Lower lobe of right lung (tissue), 2 donors: ENCODE measurements around the gene PADI4. TPM values are rescaled to one million over a fixed set of nuclear protein-coding genes. Genes with fewer than 3 reads are reported as not detected.
"Not testable (repeated sequence)": the region's sequence is repeated elsewhere in the genome, so short reads cannot be mapped to it uniquely, and the experiment has no call there.

Experiments used
- ATAC-seq, 2 donors: fragments of 200-7000 bp; cut with Tn5 transposase; one replicate each; pipeline ENCODE4 v1.9.1; 2020 to 2022; ENCODE audit warnings: mild to moderate bottlenecking in 2 of 2, moderate library complexity in 2 of 2
- DNase-seq: peaks from one replicate; pipeline ENCODE4 v3.0.0-alpha.2; 2020
- H3K27ac ChIP-seq: fragments of 200-600 bp; one replicate; pipeline ENCODE4 v1.8.0; 2022
- H3K27me3 ChIP-seq: fragments of 200-600 bp; one replicate; pipeline ENCODE4 v1.8.0; 2022; ENCODE audit warnings: low read depth
- H3K36me3 ChIP-seq: fragments of 200-600 bp; one replicate; pipeline ENCODE4 v1.8.0; 2022; ENCODE audit warnings: mild to moderate bottlenecking
- H3K4me1 ChIP-seq: fragments of 200-600 bp; one replicate; pipeline ENCODE4 v1.8.0; 2022
- H3K4me3 ChIP-seq: fragments of 200-600 bp; one replicate; pipeline ENCODE4 v1.8.0; 2022; ENCODE audit warnings: mild to moderate bottlenecking
- H3K9me3 ChIP-seq: fragments of 200-600 bp; one replicate; pipeline ENCODE4 v1.8.0; 2022
- intact Hi-C: fragments of 100-400 bp; cut with DNase I; formaldehyde crosslinking; loops from one replicate; pipeline ENCODE4 v1.11.0; 2022
- total RNA-seq: library from RNA; stranded (reverse); fragmentation: NEBNext Ultra II Directional; extraction: Animal tissue kit (Norgen Biotek cat#: 25700); gene quantifications from one replicate; pipeline ENCODE4 v1.2.1, GENCODE V29; 2021
- TF ChIP-seq, protein P1 (sequence below): fragments of 200-600 bp; IDR thresholded peaks from one replicate; pipeline ENCODE4 v1.8.0; 2022; ENCODE audit warnings: antibody characterized with exemption, mild to moderate bottlenecking
- donor health status: DM: no; HTN: yes; CAD: no; lungs with severe emphysema.

The PADI4 gene
- total RNA-seq, 1 donor from 2014 or later = 7.2 TPM

DNA sequence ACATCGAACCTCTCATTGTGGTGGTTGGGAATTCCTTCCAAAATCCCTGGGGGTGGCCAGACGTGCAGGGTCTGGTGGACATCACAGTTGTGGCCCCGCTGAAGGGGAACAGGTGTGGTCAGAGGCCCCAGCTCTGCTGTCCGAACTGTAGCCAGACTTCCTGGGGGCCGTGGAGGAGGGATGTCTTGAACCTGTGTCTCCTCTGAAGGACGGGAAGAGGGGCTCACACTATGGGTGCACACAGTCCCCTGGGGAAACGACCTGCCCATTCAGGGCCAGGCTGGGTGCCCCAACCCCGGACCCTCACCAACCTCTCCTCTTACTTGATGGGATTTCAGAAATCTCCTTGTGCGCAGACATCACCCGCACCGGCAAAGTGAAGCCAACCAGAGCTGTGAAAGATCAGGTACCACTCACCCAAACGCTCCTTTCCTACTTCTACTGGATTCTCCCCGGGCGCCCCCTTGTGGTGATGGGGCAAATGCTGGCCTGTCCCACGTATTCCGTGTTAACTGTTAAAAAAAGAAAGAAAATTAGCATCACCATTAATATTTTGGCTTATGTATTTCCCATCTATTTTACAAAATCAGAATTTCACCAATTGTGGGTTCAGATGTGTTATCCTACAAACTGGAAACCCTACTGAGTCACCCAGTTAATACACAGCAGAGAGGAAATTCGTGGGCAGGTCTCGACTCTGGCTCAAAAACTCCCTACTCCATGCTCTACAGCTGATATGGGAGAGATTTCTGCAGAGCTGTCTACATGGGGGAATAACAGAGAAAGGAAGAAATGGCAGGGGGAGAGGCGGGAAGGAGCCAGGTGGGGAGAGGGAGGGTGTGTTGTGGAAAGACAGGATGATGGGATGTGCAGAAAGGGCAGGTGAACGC, 28.1 kb downstream of the PADI4 start:
- Histone ChIP-seq H3K27me3 (peaks cover 16% of the 10 kb centered on the region), H3K4me3 (no peak overlapping the region), H3K36me3 (no peaks in the 10 kb centered on the region), H3K4me1 (no peaks in the 10 kb centered on the region), H3K9me3 (no peaks in the 10 kb centered on the region), H3K27ac (no peak overlapping the region)
- intact Hi-C loops = no loop called here
- peak in 1 of 2 donors; percentile 69 for ATAC-seq
- peak; percentile 75 for DNase-seq
- TF ChIP-seq, protein P1, sequence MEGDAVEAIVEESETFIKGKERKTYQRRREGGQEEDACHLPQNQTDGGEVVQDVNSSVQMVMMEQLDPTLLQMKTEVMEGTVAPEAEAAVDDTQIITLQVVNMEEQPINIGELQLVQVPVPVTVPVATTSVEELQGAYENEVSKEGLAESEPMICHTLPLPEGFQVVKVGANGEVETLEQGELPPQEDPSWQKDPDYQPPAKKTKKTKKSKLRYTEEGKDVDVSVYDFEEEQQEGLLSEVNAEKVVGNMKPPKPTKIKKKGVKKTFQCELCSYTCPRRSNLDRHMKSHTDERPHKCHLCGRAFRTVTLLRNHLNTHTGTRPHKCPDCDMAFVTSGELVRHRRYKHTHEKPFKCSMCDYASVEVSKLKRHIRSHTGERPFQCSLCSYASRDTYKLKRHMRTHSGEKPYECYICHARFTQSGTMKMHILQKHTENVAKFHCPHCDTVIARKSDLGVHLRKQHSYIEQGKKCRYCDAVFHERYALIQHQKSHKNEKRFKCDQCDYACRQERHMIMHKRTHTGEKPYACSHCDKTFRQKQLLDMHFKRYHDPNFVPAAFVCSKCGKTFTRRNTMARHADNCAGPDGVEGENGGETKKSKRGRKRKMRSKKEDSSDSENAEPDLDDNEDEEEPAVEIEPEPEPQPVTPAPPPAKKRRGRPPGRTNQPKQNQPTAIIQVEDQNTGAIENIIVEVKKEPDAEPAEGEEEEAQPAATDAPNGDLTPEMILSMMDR = peak; percentile 79

DNA sequence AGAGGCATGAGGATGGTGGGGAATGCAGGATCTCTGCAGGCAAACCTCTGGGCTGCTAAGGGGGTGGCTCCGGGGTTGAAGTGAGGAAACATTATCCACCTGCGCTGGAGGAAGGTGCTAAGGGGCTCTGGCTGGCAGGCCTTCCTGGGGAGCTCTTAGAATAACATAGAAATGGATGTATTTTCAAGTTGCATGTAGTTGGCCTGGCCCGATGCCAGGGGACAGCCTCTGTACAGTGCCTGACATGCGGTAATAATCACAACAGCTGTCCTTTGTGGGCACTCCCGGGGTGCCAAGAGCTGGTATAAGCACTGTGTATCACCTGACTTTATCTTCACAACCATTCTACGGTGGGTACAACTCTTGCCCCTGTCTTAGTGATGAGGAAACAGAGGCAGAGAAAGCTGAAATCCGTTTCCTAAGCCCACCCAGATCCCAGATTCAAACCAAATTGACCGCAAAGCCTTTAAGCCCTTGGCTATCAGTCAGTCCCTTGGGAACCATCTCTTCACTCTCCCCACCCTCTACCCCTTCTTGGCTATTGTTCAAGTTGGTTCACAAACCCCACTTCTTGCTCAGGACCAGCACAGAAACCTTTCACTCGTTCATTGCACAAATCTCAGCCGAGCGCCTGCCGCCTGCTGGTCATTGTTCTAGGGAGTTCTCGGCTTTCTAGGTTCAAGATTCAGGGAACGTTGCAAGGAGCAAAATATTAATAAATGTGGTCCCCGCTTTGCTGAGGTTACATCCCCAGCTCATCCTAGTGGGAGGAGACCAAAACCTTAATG, 30.9 kb downstream of the PADI4 start:
- Histone ChIP-seq H3K27ac (no peak overlapping the region), H3K27me3 (peaks cover 24% of the 10 kb centered on the region), H3K4me3 (no peak overlapping the region), H3K36me3 (no peaks in the 10 kb centered on the region), H3K4me1 (no peaks in the 10 kb centered on the region), H3K9me3 (no peaks in the 10 kb centered on the region)
- TF ChIP-seq, protein P1 = no peak
- intact Hi-C loops = no loop called here
- ATAC-seq (no peak), DNase-seq (no peak)

DNA sequence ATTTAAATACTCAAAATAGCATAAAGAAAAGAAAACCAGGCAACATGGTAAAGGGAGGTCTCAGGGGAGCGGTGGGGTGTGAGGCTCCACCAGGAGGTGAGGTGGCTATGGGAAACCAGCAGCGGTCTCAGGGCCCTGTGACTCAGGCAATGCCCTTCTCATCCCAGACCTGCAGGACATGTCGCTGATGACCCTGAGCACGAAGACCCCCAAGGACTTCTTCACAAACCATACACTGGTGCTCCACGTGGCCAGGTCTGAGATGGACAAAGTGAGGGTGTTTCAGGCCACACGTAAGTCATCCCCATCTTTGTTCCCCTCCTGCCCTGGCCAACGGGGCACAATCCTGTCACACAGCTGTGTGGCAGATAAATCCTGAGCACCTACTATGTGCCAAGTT, 31.5 kb downstream of the PADI4 start:
- Histone ChIP-seq H3K4me1 (no peaks in the 10 kb centered on the region), H3K36me3 (no peaks in the 10 kb centered on the region), H3K27ac (no peak overlapping the region), H3K4me3 (no peak overlapping the region), H3K9me3 (no peaks in the 10 kb centered on the region), H3K27me3 (peaks cover 24% of the 10 kb centered on the region)
- no peak for DNase-seq
- TF ChIP-seq, protein P1 = no peak
- intact Hi-C loops = no loop called here
- ATAC-seq = no peak

DNA sequence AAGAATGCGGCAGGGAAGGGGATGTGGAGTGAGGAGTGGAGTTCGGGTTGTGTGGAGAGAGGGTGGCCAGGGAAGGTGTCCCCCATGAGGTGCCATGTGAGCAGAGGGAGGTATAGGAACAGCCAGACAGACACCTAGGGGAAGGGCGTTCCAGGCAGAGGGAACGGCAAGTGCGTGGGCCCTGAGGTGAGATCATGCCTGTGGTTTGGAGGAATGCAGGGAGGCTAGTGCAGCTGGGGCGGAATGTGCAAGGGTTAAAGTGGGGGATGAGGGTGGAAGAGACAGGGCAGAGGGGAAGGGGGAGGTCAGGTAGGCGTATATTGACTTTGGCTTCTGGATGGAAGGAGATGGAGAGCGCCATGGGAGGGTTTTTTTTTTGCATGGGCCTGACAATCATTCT, 32.4 kb downstream of the PADI4 start:
- ATAC-seq (no peak), DNase-seq (no peak)
- Histone ChIP-seq H3K9me3 (no peaks in the 10 kb centered on the region), H3K4me3 (no peak overlapping the region), H3K36me3 (no peaks in the 10 kb centered on the region), H3K4me1 (no peaks in the 10 kb centered on the region), H3K27me3 (peaks cover 24% of the 10 kb centered on the region), H3K27ac (no peak overlapping the region)
- TF ChIP-seq, protein P1 = no peak
- intact Hi-C loops = no loop called here

DNA sequence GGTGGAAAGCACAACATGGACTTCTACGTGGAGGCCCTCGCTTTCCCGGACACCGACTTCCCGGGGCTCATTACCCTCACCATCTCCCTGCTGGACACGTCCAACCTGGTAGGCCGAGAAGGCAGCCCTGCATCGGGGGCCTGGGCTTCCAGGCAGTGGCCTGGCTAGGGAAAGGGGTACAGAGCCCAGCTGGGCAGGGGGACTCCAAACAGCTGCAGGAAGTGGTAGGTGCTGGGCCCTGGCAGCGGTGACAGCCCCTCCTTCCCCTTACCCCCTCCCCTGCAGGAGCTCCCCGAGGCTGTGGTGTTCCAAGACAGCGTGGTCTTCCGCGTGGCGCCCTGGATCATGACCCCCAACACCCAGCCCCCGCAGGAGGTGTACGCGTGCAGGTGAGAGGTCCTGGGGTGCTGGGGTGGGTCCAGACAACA, 34.0 kb downstream of the PADI4 start:
- peaks cover 30% of the 10 kb centered on the region for H3K27me3 ChIP-seq
- H3K27ac ChIP-seq = no peak overlapping the region
- H3K4me1 ChIP-seq = no peaks in the 10 kb centered on the region
- no peak overlapping the region for H3K4me3 ChIP-seq
- DNase-seq (no peak), ATAC-seq (no peak)
- H3K36me3 ChIP-seq = no peaks in the 10 kb centered on the region
- TF ChIP-seq, protein P1 = no peak
- H3K9me3 ChIP-seq = no peaks in the 10 kb centered on the region
- intact Hi-C loops = no loop called here

DNA sequence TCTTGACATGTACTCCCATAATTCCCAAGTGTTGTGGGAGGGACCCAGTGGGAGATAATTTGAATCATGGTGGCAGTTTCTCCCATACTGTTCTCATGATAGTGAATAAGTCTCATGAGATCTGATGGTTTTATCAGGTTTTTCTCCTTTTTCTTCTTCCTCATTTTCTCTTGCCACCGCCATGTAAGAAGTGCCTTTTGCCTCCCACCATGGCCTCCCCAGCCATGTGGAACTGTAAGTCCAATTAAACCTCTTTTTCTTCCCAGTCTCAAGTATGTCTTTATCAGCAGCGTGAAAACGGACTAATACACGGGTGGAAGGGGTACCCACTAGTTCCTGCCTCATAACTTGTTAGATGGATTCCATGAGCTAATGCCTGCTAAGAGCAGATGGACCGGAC, 37.5 kb downstream of the PADI4 start:
- H3K36me3 ChIP-seq, intact Hi-C loops, H3K4me3 ChIP-seq, DNase-seq, H3K4me1 ChIP-seq, H3K27ac ChIP-seq, H3K9me3 ChIP-seq, ATAC-seq: not testable (repeated sequence)
- H3K27me3 ChIP-seq = peaks cover 35% of the 10 kb centered on the region
